Peyer's patch (tissue), 4 donors: ENCODE data around the gene SLC12A9.

Experiments used
- POLR2A ChIP-seq, 2 donors: fragments of 450-650 bp; IDR thresholded peaks; one replicate each; pipeline ENCODE4 v1.5.1; 2017; ENCODE audit warnings: antibody characterized with exemption in 2 of 2, mild to moderate bottlenecking in 2 of 2, moderate library complexity in 2 of 2
- TF ChIP-seq, protein P1 (sequence below), 6 experiments: fragments of 450-650 bp in 4 of 6; fragments of 200-600 bp in 2 of 6; sonication (generic) in 1 of 6; IDR thresholded peaks; one replicate each; pipeline ENCODE4 v1.5.1; 2017 to 2019; ENCODE audit warnings: antibody characterized with exemption in 6 of 6, mild to moderate bottlenecking in 3 of 6, moderate library complexity in 1 of 6

DNA sequence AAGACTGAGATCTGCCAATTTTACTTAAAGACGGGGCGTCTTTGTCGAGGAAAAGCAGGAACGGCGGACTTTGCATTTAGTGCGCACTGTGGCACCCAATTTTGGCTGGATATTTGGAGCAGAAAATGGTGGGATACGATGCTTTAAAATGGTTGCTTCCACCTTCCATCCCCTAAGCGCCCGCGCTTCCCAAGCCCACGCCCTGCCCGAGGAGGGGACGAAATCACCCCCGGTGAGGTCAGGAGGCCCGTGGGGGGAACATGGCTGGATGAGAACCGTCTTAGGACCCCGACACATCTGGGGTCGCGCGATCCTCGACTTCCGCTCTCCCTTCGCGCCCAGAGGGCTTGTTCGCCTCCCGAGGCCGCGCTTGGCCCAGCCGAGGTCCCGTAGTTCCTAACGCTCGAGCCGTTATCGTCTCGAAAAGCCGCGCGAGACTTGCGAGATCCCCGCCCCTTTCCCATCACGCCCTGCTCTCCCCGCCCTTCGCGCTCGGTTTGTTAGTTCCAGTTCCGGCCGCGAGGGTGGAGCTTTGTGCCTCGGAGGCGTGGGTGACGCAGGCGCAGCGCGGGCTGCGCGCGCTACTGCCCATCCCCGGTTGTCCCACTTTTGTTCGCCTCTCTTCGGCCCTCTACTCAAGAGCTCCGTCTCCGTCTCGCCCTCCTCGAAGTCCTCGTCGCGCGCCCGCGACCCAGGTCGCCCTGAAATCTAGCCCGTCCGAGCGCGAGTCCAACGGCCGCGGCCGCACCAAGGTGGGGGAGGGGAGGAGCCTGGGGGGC is 22.3 kb downstream of the SLC12A9 start, which contains the start of gene SRRT:
- TF ChIP-seq, protein P1, sequence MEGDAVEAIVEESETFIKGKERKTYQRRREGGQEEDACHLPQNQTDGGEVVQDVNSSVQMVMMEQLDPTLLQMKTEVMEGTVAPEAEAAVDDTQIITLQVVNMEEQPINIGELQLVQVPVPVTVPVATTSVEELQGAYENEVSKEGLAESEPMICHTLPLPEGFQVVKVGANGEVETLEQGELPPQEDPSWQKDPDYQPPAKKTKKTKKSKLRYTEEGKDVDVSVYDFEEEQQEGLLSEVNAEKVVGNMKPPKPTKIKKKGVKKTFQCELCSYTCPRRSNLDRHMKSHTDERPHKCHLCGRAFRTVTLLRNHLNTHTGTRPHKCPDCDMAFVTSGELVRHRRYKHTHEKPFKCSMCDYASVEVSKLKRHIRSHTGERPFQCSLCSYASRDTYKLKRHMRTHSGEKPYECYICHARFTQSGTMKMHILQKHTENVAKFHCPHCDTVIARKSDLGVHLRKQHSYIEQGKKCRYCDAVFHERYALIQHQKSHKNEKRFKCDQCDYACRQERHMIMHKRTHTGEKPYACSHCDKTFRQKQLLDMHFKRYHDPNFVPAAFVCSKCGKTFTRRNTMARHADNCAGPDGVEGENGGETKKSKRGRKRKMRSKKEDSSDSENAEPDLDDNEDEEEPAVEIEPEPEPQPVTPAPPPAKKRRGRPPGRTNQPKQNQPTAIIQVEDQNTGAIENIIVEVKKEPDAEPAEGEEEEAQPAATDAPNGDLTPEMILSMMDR (IDR thresholded peaks at IDR 0.05), result peak; percentile 44 to 86 (median 72)
- TF ChIP-seq POLR2A (IDR thresholded peaks at IDR 0.05), result peak; percentile 94 to 95
